Fibroblast of the aortic adventitia (primary cell): ENCODE data around the gene BHMT. TPM values are rescaled to one million over a fixed set of nuclear protein-coding genes. Genes with fewer than 3 reads are reported as not detected.
"Not testable (repeated sequence)": the region's sequence is repeated elsewhere in the genome, so short reads cannot be mapped to it uniquely, and the experiment has no call there.

Experiments used
- DNase-seq: peaks from one replicate; pipeline ENCODE4 v3.0.0-alpha.2; 2010; ENCODE audit warnings: low read depth
- H3K4me3 ChIP-seq: 2 replicates; pipeline ENCODE4 v1.5.1; 2011; ENCODE audit warnings: low read depth, mild to moderate bottlenecking, control low read depth, low read length, moderate library complexity
- small RNA-seq: library from RNA; depleted of rRNA; stranded (forward); fragments of <200 nt; gene quantifications from one replicate; pipeline ENCODE3, GENCODE V24; 2012
- total RNA-seq: library from RNA; depleted of rRNA; stranded (reverse); fragments of >200 nt; gene quantifications from 2 replicates; pipeline ENCODE4 v1.2.3, GENCODE V29; 2012; ENCODE audit warnings: low replicate concordance
- TF ChIP-seq, protein P1 (sequence below): IDR thresholded peaks from 2 replicates; pipeline ENCODE4 v1.5.1; 2011; ENCODE audit warnings: mild to moderate bottlenecking, low read length, control low read depth, inconsistent platforms; ENCODE audit not compliant: insufficient read depth

The BHMT gene
- total RNA-seq, 1 donor = 0.27 TPM

DNA sequence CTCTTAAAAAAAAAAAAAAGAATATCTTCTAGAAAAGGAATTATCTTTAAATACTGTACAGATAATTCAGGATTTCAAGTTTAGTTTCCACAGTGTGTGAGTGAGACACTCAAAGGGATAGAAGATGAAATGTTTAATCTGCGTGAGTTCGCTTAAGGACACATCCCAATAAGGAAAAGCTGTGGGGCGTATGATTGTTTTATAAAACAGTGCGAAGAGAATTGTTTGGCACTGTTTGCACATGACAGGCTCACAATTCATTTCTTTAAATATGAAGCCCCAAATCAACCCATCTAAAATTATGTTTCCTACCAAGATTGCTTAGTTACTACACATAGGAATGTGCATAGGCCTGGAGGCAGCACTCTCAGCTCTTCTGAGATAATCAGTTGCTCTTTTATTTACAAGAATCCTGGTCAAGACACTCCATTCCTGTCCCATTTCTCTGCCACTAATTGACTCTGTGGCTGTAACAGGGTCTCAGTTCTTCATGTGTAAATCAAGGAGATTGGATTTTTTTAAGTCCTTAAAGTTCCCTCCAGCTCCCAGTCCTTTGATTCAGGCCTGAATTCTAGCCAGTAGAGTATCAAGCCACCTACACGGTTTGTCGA, 60.1 kb downstream of the BHMT start:
- TF ChIP-seq, protein P1, sequence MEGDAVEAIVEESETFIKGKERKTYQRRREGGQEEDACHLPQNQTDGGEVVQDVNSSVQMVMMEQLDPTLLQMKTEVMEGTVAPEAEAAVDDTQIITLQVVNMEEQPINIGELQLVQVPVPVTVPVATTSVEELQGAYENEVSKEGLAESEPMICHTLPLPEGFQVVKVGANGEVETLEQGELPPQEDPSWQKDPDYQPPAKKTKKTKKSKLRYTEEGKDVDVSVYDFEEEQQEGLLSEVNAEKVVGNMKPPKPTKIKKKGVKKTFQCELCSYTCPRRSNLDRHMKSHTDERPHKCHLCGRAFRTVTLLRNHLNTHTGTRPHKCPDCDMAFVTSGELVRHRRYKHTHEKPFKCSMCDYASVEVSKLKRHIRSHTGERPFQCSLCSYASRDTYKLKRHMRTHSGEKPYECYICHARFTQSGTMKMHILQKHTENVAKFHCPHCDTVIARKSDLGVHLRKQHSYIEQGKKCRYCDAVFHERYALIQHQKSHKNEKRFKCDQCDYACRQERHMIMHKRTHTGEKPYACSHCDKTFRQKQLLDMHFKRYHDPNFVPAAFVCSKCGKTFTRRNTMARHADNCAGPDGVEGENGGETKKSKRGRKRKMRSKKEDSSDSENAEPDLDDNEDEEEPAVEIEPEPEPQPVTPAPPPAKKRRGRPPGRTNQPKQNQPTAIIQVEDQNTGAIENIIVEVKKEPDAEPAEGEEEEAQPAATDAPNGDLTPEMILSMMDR = no peak
- DNase-seq = no peak
- no peak overlapping the region for H3K4me3 ChIP-seq

DNA sequence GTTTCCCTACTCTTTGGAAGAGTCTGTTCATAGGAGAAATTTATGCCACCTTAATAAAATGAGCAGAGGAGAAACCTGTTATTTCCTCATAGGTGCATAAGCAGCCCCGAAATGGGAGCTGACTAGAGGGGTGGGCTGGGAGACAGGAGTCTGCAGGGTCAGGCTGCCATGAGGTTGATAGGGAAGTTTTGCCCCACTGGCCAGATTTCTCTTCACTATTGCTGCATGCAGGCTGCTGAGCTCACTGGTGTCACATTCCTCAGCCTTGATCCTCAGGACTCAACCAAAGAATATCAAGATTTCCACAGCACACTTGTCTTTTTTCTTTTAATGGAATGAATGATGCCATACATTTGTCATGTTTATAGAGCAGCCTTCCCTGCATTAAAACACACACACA, 60.7 kb downstream of the BHMT start:
- no peak overlapping the region for H3K4me3 ChIP-seq
- TF ChIP-seq, protein P1 = no peak
- no peak for DNase-seq

DNA sequence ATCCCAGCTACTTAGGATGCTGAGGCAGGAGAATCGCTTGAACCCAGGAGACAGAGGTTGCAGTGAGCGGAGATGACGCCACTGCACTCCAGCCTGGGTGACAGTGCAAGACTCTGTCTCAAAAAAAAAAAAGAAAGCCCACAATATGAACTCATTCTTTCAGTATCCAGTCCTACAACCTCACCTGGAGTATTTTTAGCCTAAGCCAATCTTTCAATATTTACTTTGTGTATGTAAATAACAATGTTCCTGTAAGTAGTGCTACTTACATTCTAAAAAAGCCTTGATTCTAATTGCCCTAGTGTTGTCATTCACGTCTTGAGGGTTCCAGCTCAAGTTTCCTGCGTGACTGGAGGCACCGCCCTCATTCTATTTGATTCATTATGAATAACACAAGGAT, 62.0 kb downstream of the BHMT start:
- TF ChIP-seq, protein P1 = no peak
- H3K4me3 ChIP-seq = no peak overlapping the region
- no peak for DNase-seq

DNA sequence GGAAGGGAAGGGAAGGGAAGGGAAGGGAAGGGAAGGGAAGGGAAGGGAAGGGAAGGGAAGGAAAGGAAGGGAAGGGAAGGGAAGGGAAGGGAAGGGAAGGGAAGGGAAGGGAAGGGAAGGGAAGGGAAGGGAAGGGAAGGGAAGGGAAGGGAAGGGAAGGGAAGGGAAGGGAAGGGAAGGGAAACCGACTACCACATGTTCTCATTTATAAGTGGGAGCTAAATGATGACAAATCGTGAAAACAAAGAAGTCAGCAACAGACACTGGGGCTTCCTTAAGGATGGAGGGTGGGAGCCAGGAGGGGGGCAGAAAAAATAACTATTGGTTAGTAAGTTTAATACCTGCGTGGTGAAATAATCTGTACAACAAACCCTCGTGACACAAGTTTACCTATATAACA, 68.8 kb downstream of the BHMT start:
- DNase-seq, H3K4me3 ChIP-seq: not testable (repeated sequence)

DNA sequence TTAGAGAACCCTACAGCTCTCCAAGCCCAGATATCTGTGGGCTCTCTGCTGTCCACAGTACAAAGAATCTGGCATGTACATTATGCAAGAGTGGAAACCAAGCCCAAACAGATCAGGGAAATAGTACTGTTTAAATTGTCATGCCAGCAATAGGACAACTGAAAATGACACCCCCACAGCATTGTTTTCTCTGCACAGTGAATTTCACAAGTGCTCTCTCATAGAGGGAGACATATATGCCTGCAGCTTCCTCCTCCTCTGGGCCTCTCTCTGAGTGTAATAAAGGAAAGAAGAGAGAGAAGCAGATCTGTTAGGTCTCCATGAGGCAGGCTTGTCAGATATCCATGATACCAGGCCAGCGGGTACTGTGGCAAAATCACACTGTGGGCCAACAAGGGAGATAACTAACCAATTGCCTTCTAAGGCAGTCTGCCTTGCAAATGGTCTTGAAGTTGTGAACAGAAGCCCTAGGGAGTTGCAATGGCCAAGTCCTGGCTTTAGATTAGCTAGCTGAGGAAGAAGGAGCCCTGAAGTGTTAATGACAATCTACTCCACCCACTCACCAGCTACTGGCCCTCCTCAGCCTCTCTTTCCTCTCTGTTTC, 69.9 kb downstream of the BHMT start:
- no peak overlapping the region for H3K4me3 ChIP-seq
- TF ChIP-seq, protein P1 = no peak
- DNase-seq = peak; percentile 71

Small RNA genes within 50 kb of the gene (small RNA-seq; reads per million reads assigned to genes)
- gene RNY3P1 = 0.89 reads per million, percentile 26 among the genes with 10 or more reads in this experiment

Other genes with a start within 250 kb of the BHMT start
- gene ARSB, start 126.5 kb upstream of the BHMT start, total RNA-seq = 21.3 and 32.7 TPM in 2 replicates
- 4.2 and 7.3 TPM in 2 replicates for gene DMGDH, start 42.1 kb upstream of the BHMT start, total RNA-seq
- 5.0 and 6.8 TPM in 2 replicates for gene BHMT2, start 42.0 kb upstream of the BHMT start, total RNA-seq
- 16.4 and 17.7 TPM in 2 replicates for gene JMY, start 124.3 kb downstream of the BHMT start, total RNA-seq